ENCODE data around the gene UIMC1.
"Not testable (repeated sequence)": the region's sequence is repeated elsewhere in the genome, so short reads cannot be mapped to it uniquely, and the experiment has no call there.

The UIMC1 gene

DNA sequence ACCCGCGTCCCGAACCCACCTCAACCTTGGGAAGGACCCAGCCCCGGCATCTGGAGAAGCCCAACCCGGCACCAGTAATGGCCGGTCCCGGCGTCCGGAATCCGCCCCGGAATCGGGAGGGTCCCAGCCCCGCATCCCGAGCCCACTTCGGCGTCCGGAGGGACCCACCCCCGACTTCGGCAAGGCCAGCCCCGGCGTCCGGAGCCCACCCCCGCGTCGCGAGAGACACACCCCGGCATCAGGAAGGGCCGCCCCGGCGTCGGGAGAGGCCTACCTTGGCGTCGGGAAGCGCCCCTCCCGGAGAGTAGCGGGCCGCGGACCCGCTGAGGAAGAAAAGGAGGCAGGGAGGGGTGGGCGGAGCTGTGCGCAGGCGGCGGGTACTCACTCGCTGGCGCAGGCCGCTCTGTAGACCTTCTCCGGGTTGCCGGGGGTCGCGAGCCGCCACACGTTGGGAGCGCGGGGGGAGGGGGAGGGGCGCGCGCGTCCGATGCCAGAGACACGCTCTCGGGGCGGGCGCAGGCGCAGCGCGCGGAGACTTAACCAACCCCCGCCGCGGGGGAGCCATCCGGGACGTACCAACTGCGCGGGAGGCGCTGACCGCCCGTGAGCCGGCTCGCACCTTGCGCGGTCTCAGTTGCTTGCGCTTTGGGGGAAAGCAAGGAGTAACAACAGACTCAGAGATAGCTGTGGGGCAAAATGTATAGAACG is at the start of gene UIMC1:
Gene UIMC1 (minus strand): TSS at position 515 of the 708 bp plus-strand sequence. CDS start 24,164 bp downstream, outside the sequence.
- peak; percentile 98 for DNase-seq

DNA sequence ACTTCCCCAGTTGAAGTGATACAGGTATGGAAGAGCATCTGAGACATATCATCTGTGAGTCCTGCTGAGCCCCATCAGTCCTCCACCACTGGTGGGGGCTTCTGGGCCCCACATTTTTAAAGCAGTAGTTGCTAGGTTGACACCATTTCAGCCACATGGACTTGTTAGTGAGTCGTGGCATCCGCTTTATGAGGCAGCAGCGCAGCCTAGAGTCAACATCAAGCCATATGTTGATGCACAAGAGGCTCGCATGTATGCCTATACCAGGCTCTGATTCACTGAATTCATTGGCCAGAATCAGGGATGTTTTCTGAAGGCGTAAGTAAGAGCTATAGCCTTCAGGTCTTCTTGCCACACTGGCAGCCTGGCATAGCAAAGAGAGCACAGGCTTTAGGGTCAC is 42.7 kb upstream of the UIMC1 start:
- DNase-seq = no peak

DNA sequence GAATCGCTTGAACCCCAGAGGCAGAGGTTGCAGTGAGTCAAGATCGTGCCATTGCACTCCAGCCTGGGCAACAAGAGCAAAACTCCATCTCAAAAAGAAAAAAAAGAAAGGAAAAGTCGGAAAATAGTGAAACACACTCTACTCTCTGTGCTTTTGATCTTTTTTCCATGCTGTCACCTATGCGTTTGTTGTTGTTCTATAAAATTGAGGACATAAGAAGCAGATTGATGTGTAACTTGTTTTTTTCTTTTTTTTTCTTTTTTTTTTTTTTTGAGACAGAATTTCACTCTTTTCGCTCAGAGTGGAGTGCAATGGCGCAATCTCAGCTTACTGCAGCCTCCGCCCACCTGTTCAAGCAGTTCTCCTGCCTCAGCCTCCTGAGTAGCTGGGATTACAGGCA is 42.0 kb upstream of the UIMC1 start:
- DNase-seq = not testable (repeated sequence)

DNA sequence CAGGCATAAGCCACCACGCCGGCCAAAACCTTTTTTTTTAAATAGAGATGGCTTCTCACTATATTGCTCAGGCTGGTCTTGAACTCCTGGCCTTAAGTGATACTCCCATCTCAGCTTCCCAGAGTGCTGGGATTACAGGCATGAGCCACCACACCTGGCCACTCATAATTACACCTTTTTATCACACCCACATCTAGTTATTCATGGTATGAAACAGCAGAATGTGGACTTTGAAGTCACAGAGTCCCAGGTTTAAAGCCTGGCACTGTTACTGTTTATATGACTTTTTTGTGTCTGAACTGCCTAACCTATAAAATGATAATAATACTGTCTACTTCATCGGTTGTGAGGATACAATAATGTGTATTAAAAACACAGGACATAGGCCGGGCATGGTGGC is 39.1 kb upstream of the UIMC1 start:
- no peak for DNase-seq

DNA sequence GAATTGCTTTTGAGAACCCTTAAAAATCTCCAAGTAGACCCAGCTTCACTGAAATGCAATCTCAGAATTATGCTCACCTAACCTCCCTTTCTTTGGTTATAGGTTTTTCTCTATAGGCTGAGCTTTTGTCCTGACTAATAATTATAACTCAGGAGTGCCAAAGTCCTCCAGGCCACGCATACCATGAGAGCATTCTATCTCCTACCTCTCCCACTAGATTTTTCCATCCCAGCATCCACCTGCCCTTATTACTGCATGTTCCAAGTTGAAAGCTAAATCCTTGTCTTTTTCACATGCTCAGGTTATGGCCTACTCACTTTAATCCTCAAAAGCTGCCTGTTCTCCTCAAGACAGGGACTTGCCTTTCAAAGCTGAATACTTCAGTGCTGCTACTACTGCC is 38.1 kb upstream of the UIMC1 start:
- DNase-seq = no peak

DNA sequence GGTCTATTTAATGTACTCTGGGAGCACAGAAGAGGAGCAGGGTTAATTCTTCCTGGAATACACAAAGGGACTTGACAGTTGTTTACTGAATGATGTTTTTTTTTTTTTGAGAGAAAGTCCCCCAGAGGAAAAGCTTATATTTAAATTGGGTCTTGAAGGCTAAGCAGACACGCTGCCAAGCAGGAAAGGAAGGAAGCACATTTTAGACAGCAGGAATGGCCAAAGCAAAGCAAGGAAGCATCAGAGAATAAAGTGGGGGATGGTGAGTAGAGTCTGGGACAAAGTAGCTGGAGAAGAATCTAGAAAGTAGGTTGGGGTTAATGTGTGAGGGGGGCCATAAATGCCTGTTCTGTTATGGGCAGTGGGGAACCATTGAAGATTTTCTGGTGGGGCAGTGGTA is 37.4 kb upstream of the UIMC1 start:
- no peak for DNase-seq

DNA sequence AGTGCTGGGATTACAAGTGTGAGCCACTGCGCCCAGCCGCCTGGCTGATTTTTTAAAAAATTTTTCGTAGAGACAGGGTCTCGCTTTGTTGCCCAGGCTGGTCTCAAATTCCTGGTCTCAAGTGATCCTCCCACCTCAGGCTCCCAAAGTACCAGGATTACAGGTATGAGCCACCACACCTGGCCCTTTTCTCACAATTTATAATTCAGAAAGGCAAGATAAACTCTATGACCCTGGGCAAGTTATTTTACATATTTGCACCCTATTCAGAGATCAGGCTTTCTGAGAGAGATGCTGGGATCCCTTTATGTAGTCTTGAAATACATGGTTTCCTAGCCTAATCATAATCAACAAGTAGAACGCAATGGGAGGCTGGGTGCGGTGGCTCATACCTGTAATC is 36.5 kb upstream of the UIMC1 start:
- DNase-seq = no peak

DNA sequence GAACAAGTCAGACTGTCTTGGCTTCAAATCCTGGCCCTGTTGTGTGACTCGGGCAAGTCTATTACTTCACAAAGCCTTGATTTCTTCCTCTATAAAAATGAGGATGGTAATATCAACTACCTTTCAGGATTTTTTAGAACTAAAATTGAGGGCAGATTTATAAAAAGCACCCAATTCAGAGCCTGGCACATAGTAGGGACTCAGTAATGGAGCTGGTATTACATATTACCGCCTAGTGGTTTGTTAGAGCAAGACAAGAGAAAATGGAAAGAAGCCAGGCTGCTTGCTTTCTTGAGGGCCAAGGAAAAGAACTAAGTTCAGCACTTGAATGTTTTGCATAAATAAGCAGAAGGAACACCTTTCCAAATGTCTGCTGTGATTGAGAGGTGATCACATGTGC is 35.4 kb upstream of the UIMC1 start:
- no peak for DNase-seq

DNA sequence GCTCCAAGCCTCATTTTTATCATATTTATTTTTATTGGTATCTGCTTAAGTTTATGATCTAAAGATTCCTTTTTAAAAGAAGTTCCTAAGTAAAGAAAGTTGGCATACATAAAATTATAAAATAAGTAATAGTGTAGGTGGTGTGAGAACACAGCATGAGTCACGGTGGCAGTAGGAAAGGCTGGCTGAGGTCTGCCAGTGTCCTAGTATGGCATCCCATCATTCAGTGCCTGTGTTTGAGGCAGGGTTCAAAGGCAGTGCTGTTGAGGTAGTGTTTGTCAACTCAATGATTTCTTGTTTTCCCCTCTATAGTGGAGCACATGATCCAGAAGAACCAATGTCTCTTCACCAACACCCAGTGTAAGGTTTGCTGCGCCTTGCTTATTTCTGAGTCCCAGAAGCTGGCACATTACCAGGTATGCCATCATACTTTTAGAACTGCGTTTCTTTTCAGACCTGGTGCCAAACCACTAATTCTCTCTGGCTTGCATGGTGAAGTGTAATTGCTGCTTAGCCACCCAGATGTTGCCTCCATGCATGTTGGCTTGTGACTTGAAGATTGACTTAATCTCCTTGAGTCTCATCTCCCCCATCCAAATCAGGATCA is 34.3 kb upstream of the UIMC1 start:
- no peak for DNase-seq

DNA sequence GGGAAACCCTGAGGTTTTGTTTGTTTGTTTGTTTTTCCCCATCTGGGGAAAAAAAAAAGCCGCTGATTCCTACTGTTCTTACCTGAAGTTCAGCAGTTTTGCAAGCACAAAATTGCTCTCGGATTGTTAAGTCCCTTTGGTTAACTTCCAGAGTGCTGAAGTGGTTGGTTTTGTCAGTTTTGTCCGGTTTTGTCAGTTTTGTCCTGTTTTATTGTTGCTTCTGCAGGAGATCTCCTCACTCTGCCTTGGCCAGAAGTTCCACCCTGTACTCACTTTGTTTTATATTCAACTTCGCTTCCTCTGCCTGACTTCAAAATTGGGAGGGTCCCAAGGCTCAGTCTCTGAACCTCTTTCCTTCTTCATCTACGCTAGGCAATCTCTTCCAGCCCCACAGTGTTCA is 30.3 kb upstream of the UIMC1 start:
- DNase-seq = no peak

DNA sequence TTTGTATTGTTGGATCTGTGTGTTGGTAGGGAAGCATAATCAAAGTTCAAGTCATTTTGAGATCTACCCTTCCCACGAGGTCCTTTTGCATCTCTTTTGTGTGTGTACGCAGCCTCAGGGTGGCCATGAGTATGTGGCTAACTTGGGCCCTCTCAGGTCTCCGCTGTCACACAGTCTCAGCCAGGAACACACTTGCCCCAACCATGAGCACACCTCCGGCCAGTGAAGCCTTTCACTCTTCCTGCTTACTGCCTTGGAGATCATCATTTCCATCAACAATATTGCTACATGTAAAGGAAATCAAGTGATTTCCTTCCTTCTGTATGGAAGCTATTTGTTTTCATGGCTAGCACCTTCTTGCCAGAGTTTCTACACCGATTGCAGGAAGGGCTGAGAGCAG is 29.9 kb upstream of the UIMC1 start:
- DNase-seq = no peak

DNA sequence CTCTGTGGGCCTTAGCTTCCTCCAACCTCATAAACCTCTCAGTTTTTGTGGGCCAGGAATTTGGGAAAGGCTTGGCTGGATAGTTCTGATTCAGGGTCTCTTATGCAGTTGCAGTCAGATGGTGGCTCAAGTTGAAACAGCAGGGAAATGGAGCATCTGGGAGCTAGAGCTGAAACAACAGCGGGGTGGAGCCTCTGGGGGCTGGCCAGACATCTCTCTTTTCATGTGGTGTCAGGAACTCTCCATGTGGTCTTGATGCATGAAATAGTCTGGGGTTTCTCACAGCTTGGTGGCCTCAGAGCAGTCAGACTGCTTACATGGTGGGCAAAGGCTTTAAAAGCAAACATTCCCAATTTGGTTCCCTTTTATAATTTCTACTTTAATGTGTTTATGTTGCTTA is 29.4 kb upstream of the UIMC1 start:
- DNase-seq = peak; percentile 53

DNA sequence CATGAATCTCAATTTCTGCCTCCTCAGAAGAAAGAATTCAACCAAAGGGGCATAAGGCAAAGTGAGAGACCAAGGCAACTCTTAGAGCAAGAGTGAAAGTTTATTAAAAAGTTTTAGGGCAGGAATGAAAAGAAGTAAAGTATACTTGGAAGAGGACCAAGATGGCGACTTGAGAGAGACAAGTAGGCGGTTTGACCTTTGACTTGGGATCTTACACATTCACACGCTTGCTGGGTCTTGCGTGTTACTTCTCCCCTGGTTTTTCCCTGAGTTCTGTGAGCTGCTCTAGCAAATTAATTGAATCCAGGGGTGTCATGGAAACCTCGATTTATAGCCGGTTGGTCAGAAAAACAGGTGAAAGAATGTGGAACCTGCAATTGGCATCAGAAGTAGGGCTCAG is 22.9 kb upstream of the UIMC1 start:
- DNase-seq = no peak

DNA sequence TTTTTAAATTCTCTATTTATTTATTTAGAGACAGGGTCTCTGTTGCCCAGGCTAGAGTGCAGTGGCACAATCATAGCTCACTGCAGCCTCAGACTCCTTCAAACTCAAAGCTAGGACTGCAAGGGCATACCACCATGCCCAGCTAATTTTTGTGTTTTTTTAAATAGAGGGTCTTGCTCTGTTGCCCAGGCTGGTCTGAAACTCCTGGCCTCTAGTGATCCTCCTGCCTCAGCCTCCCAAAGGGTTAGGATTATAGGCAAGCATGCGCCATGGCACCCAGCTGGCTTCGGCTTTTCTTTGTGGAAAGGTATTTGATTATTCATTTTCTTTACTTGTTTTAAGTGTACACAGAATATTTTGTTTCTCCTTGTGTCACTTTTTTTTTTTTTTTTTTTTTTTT is 21.1 kb upstream of the UIMC1 start:
- DNase-seq = no peak

DNA sequence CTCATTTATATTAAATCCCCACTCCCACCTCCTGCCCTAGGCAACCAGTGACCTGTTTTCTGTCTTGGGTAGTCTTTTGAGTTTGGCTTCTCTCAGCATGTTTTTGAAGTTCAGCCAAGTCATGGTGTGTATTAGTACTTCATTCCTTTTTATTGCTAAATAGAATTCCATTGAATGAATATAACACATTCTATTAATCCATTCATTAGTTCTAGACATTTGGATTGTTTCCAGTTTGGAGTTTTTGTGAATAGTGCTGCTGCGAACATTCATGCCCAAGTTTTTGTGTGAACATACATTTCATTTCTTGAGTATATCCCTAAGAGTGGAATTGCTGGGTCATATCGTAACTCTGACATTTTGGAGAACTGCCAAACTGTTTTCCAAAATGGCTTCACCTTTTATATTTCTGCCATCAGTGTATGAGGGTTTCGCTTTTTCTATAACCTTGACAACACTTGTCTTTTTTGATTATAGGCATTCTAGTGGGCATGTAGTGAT is 18.6 kb upstream of the UIMC1 start:
- DNase-seq = no peak

DNA sequence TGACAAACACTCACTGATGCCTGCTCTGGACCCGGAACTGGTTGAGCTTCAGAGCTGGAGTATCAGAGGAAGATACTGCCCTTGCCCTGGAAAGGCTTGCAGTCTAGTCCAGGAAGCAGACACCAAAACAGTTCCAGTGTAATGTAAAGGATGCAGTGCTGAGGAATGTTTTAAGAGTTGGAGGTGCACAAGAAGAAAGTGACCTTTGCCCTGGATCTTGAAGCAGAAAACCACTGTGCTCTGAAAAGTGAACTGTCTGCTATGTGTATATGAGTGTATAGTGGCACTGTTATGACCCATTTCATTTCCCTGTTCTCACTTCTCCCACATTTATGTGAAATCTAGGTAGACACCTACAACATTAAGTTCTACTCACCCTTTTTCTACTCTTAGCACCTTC is 18.0 kb upstream of the UIMC1 start:
- no peak for DNase-seq

DNA sequence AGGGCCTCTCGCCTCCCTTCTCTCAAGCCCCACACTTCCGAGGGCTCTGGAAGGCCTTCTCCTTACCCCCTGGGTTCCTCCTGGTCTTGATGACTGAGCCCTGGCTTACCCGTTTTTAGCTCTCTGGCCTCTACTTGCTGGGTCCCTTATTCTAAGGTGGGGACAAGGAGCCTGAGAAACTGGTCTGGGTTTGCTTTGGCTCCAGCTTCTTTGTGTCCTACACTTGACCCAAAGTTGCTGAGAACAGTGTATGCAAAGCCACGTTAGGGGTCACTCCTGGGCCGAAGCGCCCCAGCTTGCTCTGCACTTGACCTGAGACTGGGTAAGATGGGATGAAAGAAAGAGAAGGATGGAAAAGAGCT is 16.7 kb upstream of the UIMC1 start:
- no peak for DNase-seq

DNA sequence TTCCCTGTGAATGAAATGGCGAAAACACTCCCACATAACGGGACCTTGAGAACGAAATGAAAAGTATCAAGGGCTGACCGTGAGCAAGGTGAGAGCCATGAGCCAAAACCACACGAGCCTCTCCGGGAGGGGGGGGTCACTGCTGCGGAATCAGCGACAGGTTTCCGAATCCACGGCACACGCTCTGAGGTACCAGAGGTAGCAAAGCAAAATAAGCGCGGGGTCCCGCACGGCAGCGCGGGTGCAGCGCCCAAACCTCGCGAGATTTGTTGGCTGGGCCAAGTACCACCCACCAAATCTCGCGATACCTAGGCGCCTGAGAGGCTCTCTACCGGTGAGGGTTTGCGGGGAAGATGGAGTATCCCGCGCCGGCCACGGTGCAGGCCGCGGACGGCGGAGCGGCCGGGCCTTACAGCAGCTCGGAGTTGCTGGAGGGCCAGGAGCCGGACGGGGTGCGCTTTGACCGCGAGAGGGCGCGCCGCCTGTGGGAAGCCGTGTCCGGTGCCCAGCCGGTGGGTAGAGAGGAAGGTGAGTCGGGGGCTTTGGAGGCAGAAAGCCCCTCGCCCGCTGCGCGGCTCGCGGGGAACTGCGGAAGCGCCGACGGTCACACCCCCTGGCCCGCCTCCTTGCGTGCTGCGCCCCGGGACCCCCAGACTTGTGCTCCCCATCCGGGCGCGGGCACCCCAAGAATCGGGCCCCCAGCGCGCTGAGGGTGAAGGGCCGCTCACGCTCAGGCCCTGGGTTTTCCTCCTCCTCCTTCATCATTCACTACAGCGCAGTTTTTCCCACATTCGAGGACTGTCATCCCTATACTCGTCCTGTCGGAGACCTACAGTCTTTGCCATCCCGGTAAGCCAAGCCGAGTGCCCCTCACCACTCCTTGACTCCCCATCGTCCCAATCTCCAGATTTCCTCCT is 16.1 kb upstream of the UIMC1 start, which contains the start of gene ZNF346:
Gene ZNF346 (plus strand): TSS at position 311 of the 917 bp plus-strand sequence. CDS start 43 bp downstream, at position 354.
- DNase-seq = peak; percentile 98

DNA sequence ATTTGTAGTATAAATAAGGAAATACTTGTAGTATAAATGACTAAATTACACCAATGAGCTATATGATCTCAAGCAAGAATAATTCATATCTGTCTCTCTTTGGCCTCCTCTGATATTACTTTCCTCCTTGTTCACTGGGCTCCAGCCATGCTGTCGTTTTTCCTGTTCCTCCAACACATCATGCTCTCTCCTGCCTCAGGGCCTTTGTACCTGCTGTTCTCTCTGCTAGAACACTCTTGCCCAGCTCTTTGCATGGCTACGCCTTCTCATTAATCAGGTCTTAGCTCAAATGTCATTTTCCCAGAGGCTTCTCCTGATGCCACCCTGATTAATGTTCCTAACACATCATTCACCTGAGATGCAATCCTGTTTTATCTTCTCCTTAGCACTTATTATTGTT is 13.5 kb upstream of the UIMC1 start:
- DNase-seq = no peak

DNA sequence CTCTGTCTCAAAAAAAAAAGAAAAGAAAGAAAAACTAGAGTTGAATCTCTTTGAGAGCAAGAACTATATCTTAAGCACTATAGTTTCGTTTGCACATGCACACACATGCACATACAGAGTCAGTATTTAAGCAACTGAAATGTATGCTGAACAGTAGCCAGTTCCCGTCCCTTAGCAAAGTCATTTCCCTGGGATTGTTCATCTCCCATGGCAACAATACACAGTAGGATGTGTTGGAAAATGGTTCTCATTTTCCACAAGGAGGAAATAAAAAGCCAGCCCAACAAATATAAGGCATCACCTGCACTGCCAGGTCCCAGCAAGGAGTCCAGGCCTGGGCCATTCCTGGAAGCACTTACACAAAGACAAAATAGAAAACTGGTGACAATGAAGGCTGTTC is 11.8 kb upstream of the UIMC1 start:
- no peak for DNase-seq

DNA sequence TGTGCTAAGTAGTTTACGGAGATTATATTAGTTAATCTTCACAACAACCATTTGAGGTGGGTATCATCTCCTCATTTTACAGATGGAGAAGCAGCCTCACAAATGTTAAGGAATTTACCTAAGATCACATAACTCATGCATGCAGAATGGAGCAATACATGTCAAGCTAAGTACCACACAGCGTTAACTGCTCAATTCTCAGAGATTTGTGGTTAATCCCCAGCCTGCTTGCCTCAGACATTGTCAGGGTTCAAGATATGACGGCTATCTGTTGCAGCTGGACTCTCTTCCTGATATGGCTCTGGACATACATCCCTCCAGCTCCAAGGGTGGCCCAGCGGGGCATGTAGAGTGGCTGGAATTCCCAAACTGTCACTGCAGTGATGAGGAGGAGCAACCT is 8.6 kb upstream of the UIMC1 start:
- no peak for DNase-seq

DNA sequence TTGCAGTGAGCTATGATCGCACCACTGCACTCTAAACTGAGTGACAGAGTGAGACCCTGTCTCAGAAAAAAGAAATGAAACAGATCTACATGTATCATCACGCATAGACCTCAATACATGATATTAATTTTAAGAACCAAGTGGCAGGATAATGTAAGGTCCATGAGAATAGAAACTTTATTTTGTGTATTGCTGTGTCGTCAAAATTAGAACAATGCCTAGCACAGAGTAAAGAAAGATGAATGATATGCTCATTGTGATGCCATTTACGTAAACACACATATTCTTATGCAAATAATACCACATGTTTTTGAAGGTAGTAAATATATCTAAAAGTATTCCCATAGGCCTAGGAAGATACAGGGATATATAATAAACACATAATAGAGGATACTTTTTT is 3.6 kb upstream of the UIMC1 start:
- no peak for DNase-seq

DNA sequence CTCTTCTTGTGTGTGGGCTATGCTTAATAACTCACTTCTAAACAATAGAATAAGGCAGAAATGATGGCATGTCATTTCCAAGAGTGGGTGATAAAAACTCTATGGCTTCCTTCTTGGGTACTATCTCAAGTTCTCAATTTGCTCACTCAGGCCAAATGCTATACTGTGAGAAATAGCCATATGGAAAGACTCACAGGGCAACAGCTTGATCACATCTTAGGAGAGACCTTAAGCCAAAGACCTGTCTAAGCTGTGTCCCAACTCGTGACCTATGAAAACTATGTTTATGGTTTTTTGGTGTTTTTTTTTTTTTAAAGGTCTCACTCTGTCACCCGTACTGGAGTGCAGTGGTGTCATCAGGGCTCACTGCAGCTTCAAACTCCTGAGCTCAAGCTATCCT is 2.1 kb upstream of the UIMC1 start:
- DNase-seq = no peak
